ENCODE results near the gene LRRK1. TPM values are rescaled to one million over a fixed set of nuclear protein-coding genes. Genes with fewer than 3 reads are reported as not detected.
"Not testable (repeated sequence)": the region's sequence is repeated elsewhere in the genome, so short reads cannot be mapped to it uniquely, and the experiment has no call there.

LRRK1 gene
- total and polyA plus RNA-seq, 2 donors, result 3.4 to 6.7 TPM

GRCh38 chr15:101068961-101069653 is 149.9 kb downstream of the LRRK1 start:
- WGBS, result 94% methylated on average over 15 of the region's 15 CpGs
- peak overlapping the region in 1 of 2 donors; percentile 56 for H3K27ac ChIP-seq (ENCODE audit: low read depth in 1 of 2, low read length in 1 of 2)
- DNase-seq (ENCODE audit: low read depth in 6 of 9, low spot score in 9 of 9), result no peak
- H3K36me3 ChIP-seq (ENCODE audit: control insufficient read depth in 2 of 2, insufficient read depth in 2 of 2, low read length in 1 of 2), result no peaks in the 10 kb centered on the region
- H3K27me3 ChIP-seq (ENCODE audit: control insufficient read depth in 2 of 2, insufficient read depth in 1 of 2, low read length in 1 of 2), result no peaks in the 10 kb centered on the region
- H3K4me3 ChIP-seq (ENCODE audit: low read length in 2 of 2), result no peak overlapping the region
- no peaks in the 10 kb centered on the region for H3K9me3 ChIP-seq (ENCODE audit: control insufficient read depth in 2 of 2, insufficient read depth in 1 of 2, low read length in 1 of 2)
- H3K4me1 ChIP-seq (ENCODE audit: control insufficient read depth in 2 of 2, insufficient read depth in 2 of 2, low read length in 2 of 2), result peaks cover 0 to 4% of the 10 kb centered on the region in 2 donors

GRCh38 chr15:101069654-101069973 is 150.5 kb downstream of the LRRK1 start:
- Histone ChIP-seq H3K36me3 (ENCODE audit: control insufficient read depth in 2 of 2, insufficient read depth in 2 of 2, low read length in 1 of 2) (no peaks in the 10 kb centered on the region), H3K9me3 (ENCODE audit: control insufficient read depth in 2 of 2, insufficient read depth in 1 of 2, low read length in 1 of 2) (no peaks in the 10 kb centered on the region), H3K4me3 (ENCODE audit: low read length in 2 of 2) (no peak overlapping the region), H3K27ac (ENCODE audit: low read depth in 1 of 2, low read length in 1 of 2) (peak overlapping the region in 1 of 2 donors; percentile 18), H3K4me1 (ENCODE audit: control insufficient read depth in 2 of 2, insufficient read depth in 2 of 2, low read length in 2 of 2) (no peaks in the 10 kb centered on the region), H3K27me3 (ENCODE audit: control insufficient read depth in 2 of 2, insufficient read depth in 1 of 2, low read length in 1 of 2) (no peaks in the 10 kb centered on the region)
- DNase-seq (ENCODE audit: low read depth in 6 of 9, low spot score in 9 of 9), result no peak
- WGBS, result 97% methylated on average over 4 of the region's 4 CpGs

- no peaks in the 10 kb centered on the region for H3K36me3 ChIP-seq (ENCODE audit: control insufficient read depth in 2 of 2, insufficient read depth in 2 of 2, low read length in 1 of 2)
- 93% methylated on average over 6 of the region's 6 CpGs for WGBS
- H3K27me3 ChIP-seq (ENCODE audit: control insufficient read depth in 2 of 2, insufficient read depth in 1 of 2, low read length in 1 of 2), result no peaks in the 10 kb centered on the region
- no peaks in the 10 kb centered on the region for H3K9me3 ChIP-seq (ENCODE audit: control insufficient read depth in 2 of 2, insufficient read depth in 1 of 2, low read length in 1 of 2)
- peak overlapping the region; percentile 18 to 79 for H3K27ac ChIP-seq (ENCODE audit: low read depth in 1 of 2, low read length in 1 of 2)
- H3K4me3 ChIP-seq (ENCODE audit: low read length in 2 of 2), result no peak overlapping the region
- no peaks in the 10 kb centered on the region for H3K4me1 ChIP-seq (ENCODE audit: control insufficient read depth in 2 of 2, insufficient read depth in 2 of 2, low read length in 2 of 2)
- DNase-seq (ENCODE audit: low read depth in 6 of 9, low spot score in 9 of 9), result no peak
Measured at GRCh38 chr15:101070024-101070423, 150.9 kb downstream of the LRRK1 start.

- no peak for DNase-seq (ENCODE audit: low read depth in 6 of 9, low spot score in 9 of 9)
- 85% methylated on average over 6 of the region's 6 CpGs for WGBS
- H3K27me3 ChIP-seq (ENCODE audit: control insufficient read depth in 2 of 2, insufficient read depth in 1 of 2, low read length in 1 of 2), result no peaks in the 10 kb centered on the region
- H3K27ac ChIP-seq (ENCODE audit: low read depth in 1 of 2, low read length in 1 of 2), result peak overlapping the region; percentile 32 to 79
- H3K4me1 ChIP-seq (ENCODE audit: control insufficient read depth in 2 of 2, insufficient read depth in 2 of 2, low read length in 2 of 2), result no peaks in the 10 kb centered on the region
- H3K9me3 ChIP-seq (ENCODE audit: control insufficient read depth in 2 of 2, insufficient read depth in 1 of 2, low read length in 1 of 2), result no peaks in the 10 kb centered on the region
- H3K4me3 ChIP-seq (ENCODE audit: low read length in 2 of 2), result no peak overlapping the region
- no peaks in the 10 kb centered on the region for H3K36me3 ChIP-seq (ENCODE audit: control insufficient read depth in 2 of 2, insufficient read depth in 2 of 2, low read length in 1 of 2)
Measured at GRCh38 chr15:101070502-101071273, 151.5 kb downstream of the LRRK1 start.

GRCh38 chr15:101071651-101072050 is 152.5 kb downstream of the LRRK1 start:
- Histone ChIP-seq H3K4me3 (ENCODE audit: low read length in 2 of 2) (no peak overlapping the region), H3K27me3 (ENCODE audit: control insufficient read depth in 2 of 2, insufficient read depth in 1 of 2, low read length in 1 of 2) (no peaks in the 10 kb centered on the region), H3K4me1 (ENCODE audit: control insufficient read depth in 2 of 2, insufficient read depth in 2 of 2, low read length in 2 of 2) (no peaks in the 10 kb centered on the region), H3K36me3 (ENCODE audit: control insufficient read depth in 2 of 2, insufficient read depth in 2 of 2, low read length in 1 of 2) (no peaks in the 10 kb centered on the region), H3K9me3 (ENCODE audit: control insufficient read depth in 2 of 2, insufficient read depth in 1 of 2, low read length in 1 of 2) (no peaks in the 10 kb centered on the region), H3K27ac (ENCODE audit: low read depth in 1 of 2, low read length in 1 of 2) (no peak overlapping the region)
- WGBS, result 98% methylated on average over 10 of the region's 10 CpGs
- no peak for DNase-seq (ENCODE audit: low read depth in 6 of 9, low spot score in 9 of 9)

GRCh38 chr15:101072235-101072634 is 153.1 kb downstream of the LRRK1 start:
- DNase-seq (ENCODE audit: low read depth in 6 of 9, low spot score in 9 of 9); H3K36me3 ChIP-seq (ENCODE audit: control insufficient read depth in 2 of 2, insufficient read depth in 2 of 2, low read length in 1 of 2); H3K27ac ChIP-seq (ENCODE audit: low read depth in 1 of 2, low read length in 1 of 2); H3K9me3 ChIP-seq (ENCODE audit: control insufficient read depth in 2 of 2, insufficient read depth in 1 of 2, low read length in 1 of 2); H3K4me3 ChIP-seq (ENCODE audit: low read length in 2 of 2); H3K4me1 ChIP-seq (ENCODE audit: control insufficient read depth in 2 of 2, insufficient read depth in 2 of 2, low read length in 2 of 2); H3K27me3 ChIP-seq (ENCODE audit: control insufficient read depth in 2 of 2, insufficient read depth in 1 of 2, low read length in 1 of 2): not testable (repeated sequence)
- 100% methylated on average over 4 of the region's 4 CpGs for WGBS

- DNase-seq (ENCODE audit: low read depth in 6 of 9, low spot score in 9 of 9); H3K36me3 ChIP-seq (ENCODE audit: control insufficient read depth in 2 of 2, insufficient read depth in 2 of 2, low read length in 1 of 2); H3K27me3 ChIP-seq (ENCODE audit: control insufficient read depth in 2 of 2, insufficient read depth in 1 of 2, low read length in 1 of 2); H3K4me3 ChIP-seq (ENCODE audit: low read length in 2 of 2); H3K4me1 ChIP-seq (ENCODE audit: control insufficient read depth in 2 of 2, insufficient read depth in 2 of 2, low read length in 2 of 2); H3K27ac ChIP-seq (ENCODE audit: low read depth in 1 of 2, low read length in 1 of 2); H3K9me3 ChIP-seq (ENCODE audit: control insufficient read depth in 2 of 2, insufficient read depth in 1 of 2, low read length in 1 of 2): not testable (repeated sequence)
- WGBS, result 95% methylated on average over 15 of the region's 15 CpGs
Measured at GRCh38 chr15:101077806-101078668, 158.9 kb downstream of the LRRK1 start.

- H3K27me3 ChIP-seq (ENCODE audit: control insufficient read depth in 2 of 2, insufficient read depth in 1 of 2, low read length in 1 of 2), result no peaks in the 10 kb centered on the region
- no peaks in the 10 kb centered on the region for H3K36me3 ChIP-seq (ENCODE audit: control insufficient read depth in 2 of 2, insufficient read depth in 2 of 2, low read length in 1 of 2)
- H3K9me3 ChIP-seq (ENCODE audit: control insufficient read depth in 2 of 2, insufficient read depth in 1 of 2, low read length in 1 of 2), result no peaks in the 10 kb centered on the region
- H3K4me1 ChIP-seq (ENCODE audit: control insufficient read depth in 2 of 2, insufficient read depth in 2 of 2, low read length in 2 of 2), result no peaks in the 10 kb centered on the region
- 94% methylated on average over 16 of the region's 16 CpGs for WGBS
- no peak for DNase-seq (ENCODE audit: low read depth in 6 of 9, low spot score in 9 of 9)
- no peak overlapping the region for H3K27ac ChIP-seq (ENCODE audit: low read depth in 1 of 2, low read length in 1 of 2)
- no peak overlapping the region for H3K4me3 ChIP-seq (ENCODE audit: low read length in 2 of 2)
Measured at GRCh38 chr15:101078669-101079323, 159.6 kb downstream of the LRRK1 start.
